Tibial nerve (tissue), 4 donors: Measurements from ENCODE around the gene RSPH1. TPM values are rescaled to one million over a fixed set of nuclear protein-coding genes. Genes with fewer than 3 reads are reported as not detected.

Experiments
- DNase-seq, 2 donors: peaks; one replicate each; pipeline ENCODE4 v3.0.0-alpha.2; 2019; ENCODE audit warnings: low spot score in 2 of 2
- H3K27ac ChIP-seq, 4 donors: fragments of 200-600 bp; sonication (generic) in 3 of 4; one replicate each; pipeline ENCODE4 v1.5.1; 2017 to 2019; ENCODE audit warnings: mild to moderate bottlenecking in 1 of 4
- H3K27me3 ChIP-seq, 2 donors: fragments of 200-600 bp; sonication (generic) in 1 of 2; one replicate each; pipeline versions ENCODE4 v1.5.1 to v1.6.0; 2017 to 2019
- H3K36me3 ChIP-seq, 3 donors: fragments of 200-600 bp; sonication (generic); one replicate each; pipeline ENCODE4 v1.5.1; 2018 to 2019
- H3K4me1 ChIP-seq, 4 donors: fragments of 200-600 bp; sonication (generic) in 3 of 4; one replicate each; pipeline ENCODE4 v1.5.1; 2017 to 2019
- H3K4me3 ChIP-seq, 4 donors: fragments of 200-600 bp; sonication (generic) in 3 of 4; one replicate each; pipeline ENCODE4 v1.5.1; 2017 to 2019; ENCODE audit warnings: mild to moderate bottlenecking in 1 of 4, moderate library complexity in 1 of 4
- H3K9me3 ChIP-seq, 4 donors: fragments of 200-600 bp; sonication (generic) in 3 of 4; one replicate each; pipeline ENCODE4 v1.5.1; 2017 to 2019
- CTCF ChIP-seq, 5 experiments: fragments of 200-600 bp in 3 of 5; fragments of 450-650 bp in 2 of 5; sonication (generic) in 3 of 5; IDR thresholded peaks; one replicate each; pipeline ENCODE4 v1.5.1; 2016 to 2019; ENCODE audit warnings: antibody characterized with exemption in 5 of 5, mild to moderate bottlenecking in 3 of 5, moderate library complexity in 2 of 5
- EP300 ChIP-seq, 2 donors: sonication (generic); formaldehyde crosslinking; IDR thresholded peaks; one replicate each; pipeline ENCODE4 v1.6.1; 2017; ENCODE audit warnings: antibody characterized with exemption in 2 of 2, mild to moderate bottlenecking in 1 of 2
- POLR2A ChIP-seq, 2 donors: fragments of 450-650 bp; IDR thresholded peaks; one replicate each; pipeline ENCODE4 v1.6.1; 2017; ENCODE audit warnings: antibody characterized with exemption in 2 of 2, mild to moderate bottlenecking in 2 of 2, moderate library complexity in 2 of 2
- WGBS, 2 donors: methylation state at CpG; one replicate each; pipeline ENCODE4 v1.1.5; 2018; 5-methylcytosine and 5-hydroxymethylcytosine counted together
- total RNA-seq, 4 donors: library from RNA; depleted of rRNA; stranded (reverse); fragments of >200 nt; gene quantifications; one replicate each; pipeline ENCODE4 v1.1.0, GENCODE V29; 2016

The RSPH1 gene
- total RNA-seq, 4 donors from 2014 or later: 0.21 to 1.7 TPM; not detected in 2

GRCh38 chr21:42495027-42495426 is 997 bp downstream of the RSPH1 start:
- H3K36me3 ChIP-seq: no peaks in the 10 kb centered on the region
- H3K27me3 ChIP-seq: no peaks in the 10 kb centered on the region
- H3K9me3 ChIP-seq: no peaks in the 10 kb centered on the region
- peak overlapping the region in 1 of 4 donors; percentile 37 for H3K27ac ChIP-seq
- 93 to 97% methylated on average over 5 of the region's 5 CpGs for WGBS, 2 donors
- no peak for DNase-seq
- TF ChIP-seq EP300 (IDR thresholded peaks at IDR 0.05) (no peak), POLR2A (IDR thresholded peaks at IDR 0.05) (no peak), CTCF (IDR thresholded peaks at IDR 0.05) (no peak)
- peaks cover 0 to 11% (median 4%) of the 10 kb centered on the region in 4 donors for H3K4me1 ChIP-seq
- H3K4me3 ChIP-seq: no peak overlapping the region

GRCh38 chr21:42493109-42494060 is 2.6 kb downstream of the RSPH1 start:
- DNase-seq: no peak
- TF ChIP-seq POLR2A (IDR thresholded peaks at IDR 0.05) (no peak), CTCF (IDR thresholded peaks at IDR 0.05) (no peak), EP300 (IDR thresholded peaks at IDR 0.05) (no peak)
- no peaks in the 10 kb centered on the region for H3K27me3 ChIP-seq
- H3K27ac ChIP-seq: no peak overlapping the region
- H3K4me1 ChIP-seq: peaks cover 0 to 11% (median 4%) of the 10 kb centered on the region in 4 donors
- no peak overlapping the region for H3K4me3 ChIP-seq
- WGBS, 2 donors: 75 to 82% methylated on average over 13 of the region's 13 CpGs
- no peaks in the 10 kb centered on the region for H3K36me3 ChIP-seq
- no peaks in the 10 kb centered on the region for H3K9me3 ChIP-seq

GRCh38 chr21:42492201-42492600 is 3.8 kb downstream of the RSPH1 start:
- Histone ChIP-seq H3K4me3 (no peak overlapping the region), H3K27ac (no peak overlapping the region), H3K4me1 (peaks cover 0 to 11% (median 4%) of the 10 kb centered on the region in 4 donors), H3K9me3 (no peaks in the 10 kb centered on the region), H3K36me3 (no peaks in the 10 kb centered on the region), H3K27me3 (no peaks in the 10 kb centered on the region)
- TF ChIP-seq CTCF (IDR thresholded peaks at IDR 0.05) (no peak), POLR2A (IDR thresholded peaks at IDR 0.05) (no peak), EP300 (IDR thresholded peaks at IDR 0.05) (no peak)
- 64 to 73% methylated on average over 8 of the region's 8 CpGs for WGBS, 2 donors
- no peak for DNase-seq

- no peak for TF ChIP-seq CTCF (IDR thresholded peaks at IDR 0.05)
- TF ChIP-seq POLR2A (IDR thresholded peaks at IDR 0.05): no peak
- no peak for TF ChIP-seq EP300 (IDR thresholded peaks at IDR 0.05)
- no peaks in the 10 kb centered on the region for H3K9me3 ChIP-seq
- DNase-seq: no peak
- 54 to 56% methylated on average over 1 of the region's 1 CpG for WGBS, 2 donors
- no peaks in the 10 kb centered on the region for H3K36me3 ChIP-seq
- H3K27ac ChIP-seq: no peak overlapping the region
- no peak overlapping the region for H3K4me3 ChIP-seq
- peaks cover 0 to 6% (median 2%) of the 10 kb centered on the region in 4 donors for H3K4me1 ChIP-seq
- no peaks in the 10 kb centered on the region for H3K27me3 ChIP-seq
Measured at GRCh38 chr21:42491328-42491727, 4.7 kb downstream of the RSPH1 start.

- no peaks in the 10 kb centered on the region for H3K27me3 ChIP-seq
- H3K27ac ChIP-seq: no peak overlapping the region
- TF ChIP-seq CTCF (IDR thresholded peaks at IDR 0.05) (no peak), POLR2A (IDR thresholded peaks at IDR 0.05) (no peak), EP300 (IDR thresholded peaks at IDR 0.05) (no peak)
- no peak for DNase-seq
- no peaks in the 10 kb centered on the region for H3K36me3 ChIP-seq
- H3K9me3 ChIP-seq: no peaks in the 10 kb centered on the region
- no peak overlapping the region for H3K4me3 ChIP-seq
- H3K4me1 ChIP-seq: peaks cover 0 to 4% (median 2%) of the 10 kb centered on the region in 4 donors
Measured at GRCh38 chr21:42490720-42491119, 5.3 kb downstream of the RSPH1 start.
